Endothelial cell of umbilical vein (primary cell): ENCODE measurements around the gene WHRN. TPM values are rescaled to one million over a fixed set of nuclear protein-coding genes. Genes with fewer than 3 reads are reported as not detected.

ENCODE experiments used
- BruUV-seq: library from RNA; stranded (reverse); fragments of 400-500 nt; replicated peaks from 2 replicates; lab custom pipeline; 2021; lab: Mats Ljungman, UMichigan
- CTCF ChIA-PET: fragments of 300-600, 350-600 bp; sonication (Branson Sonifier 250); formaldehyde crosslinking; loops from one replicate; lab custom pipeline; 2021; ENCODE audit warnings: antibody characterized with exemption, inconsistent platforms; lab: Charles Lee
- POLR2A ChIA-PET: fragments of 300-600, 350-600 bp; sonication (Branson Sonifier 250); formaldehyde crosslinking; loops from one replicate; lab custom pipeline; 2021; ENCODE audit warnings: antibody characterized with exemption, inconsistent platforms; lab: Charles Lee
- DNase-seq: peaks from one replicate; pipeline ENCODE4 v3.0.0-alpha.2; 2011; ENCODE audit warnings: low read depth, low spot score
- FAIRE-seq: peaks from 2 replicates; lab custom pipeline; 2011; peaks lifted over from hg19 to GRCh38; lab: Jason Lieb, UNC
- H2AFZ ChIP-seq: 2 replicates; pipeline ENCODE4 v1.6.0; 2012; ENCODE audit warnings: low read depth, low read length, control low read depth, inconsistent platforms
- H3K27ac ChIP-seq: 2 replicates; pipeline ENCODE4 v1.5.1; 2011; ENCODE audit warnings: low read depth, mild to moderate bottlenecking, control low read depth, low read length, moderate library complexity; ENCODE audit not compliant: insufficient read depth
- H3K27me3 ChIP-seq, 2 experiments: 2 replicates each; pipeline versions ENCODE4 v1.6.0 to v1.6.1; 2011; ENCODE audit warnings: low read length in 2 of 2, mixed read lengths in 1 of 2; ENCODE audit not compliant: control insufficient read depth in 2 of 2, insufficient read depth in 2 of 2
- H3K36me3 ChIP-seq, 2 experiments: 2 replicates in 1 of 2; 3 replicates in 1 of 2; pipeline ENCODE4 v1.5.1; 2011; ENCODE audit warnings: low read length in 2 of 2, mild to moderate bottlenecking in 1 of 2, moderate library complexity in 1 of 2; ENCODE audit not compliant: control insufficient read depth in 2 of 2, insufficient read depth in 2 of 2; ENCODE audit errors: extremely low read depth in 1 of 2
- H3K4me1 ChIP-seq: 3 replicates; pipeline ENCODE4 v1.5.1; 2011; ENCODE audit warnings: mild to moderate bottlenecking, low read length; ENCODE audit not compliant: control insufficient read depth, insufficient read depth; ENCODE audit errors: extremely low read depth
- H3K4me2 ChIP-seq: 2 replicates; pipeline ENCODE4 v1.6.1; 2011; ENCODE audit warnings: low read length, control low read depth, mixed read lengths; ENCODE audit not compliant: insufficient read depth
- H3K4me3 ChIP-seq, 3 experiments: fragments of 200-600 bp in 1 of 3; sonication (generic), shearing (Covaris generic) in 1 of 3; replicated peaks in 1 of 3; 2 replicates each; pipeline ENCODE4 v1.5.1; 2011 to 2016; ENCODE audit warnings: control low read depth in 3 of 3, low read length in 3 of 3, mild to moderate bottlenecking in 2 of 3, inconsistent platforms in 1 of 3, low read depth in 1 of 3, moderate library complexity in 1 of 3; ENCODE audit not compliant: insufficient read depth in 1 of 3
- H3K79me2 ChIP-seq: 2 replicates; pipeline ENCODE4 v1.6.0; 2012; ENCODE audit warnings: low read length, inconsistent platforms; ENCODE audit not compliant: control insufficient read depth, insufficient read depth
- H3K9ac ChIP-seq: replicated peaks from 2 replicates; pipeline ENCODE3; 2011; ENCODE audit warnings: low read length, control low read depth; ENCODE audit not compliant: insufficient read depth; ENCODE audit errors: extremely low read depth
- H3K9me1 ChIP-seq: replicated peaks from 3 replicates; pipeline ENCODE4 v1.6.0; 2011; ENCODE audit warnings: mild to moderate bottlenecking, low read length; ENCODE audit not compliant: control insufficient read depth, insufficient read depth; ENCODE audit errors: extremely low read depth
- H3K9me3 ChIP-seq: replicated peaks from 2 replicates; pipeline ENCODE4 v1.5.1; 2012; ENCODE audit warnings: low read length, inconsistent platforms; ENCODE audit not compliant: control insufficient read depth, insufficient read depth
- H4K20me1 ChIP-seq: replicated peaks from 2 replicates; pipeline ENCODE3; 2011; ENCODE audit warnings: mild to moderate bottlenecking, low read length; ENCODE audit not compliant: control insufficient read depth, insufficient read depth; ENCODE audit errors: extremely low read depth
- EZH2 ChIP-seq: IDR thresholded peaks from 2 replicates; pipeline ENCODE4 v1.6.1; 2012; ENCODE audit warnings: borderline replicate concordance, low read depth, mild to moderate bottlenecking, moderate library complexity, low read length, inconsistent platforms; ENCODE audit not compliant: severe bottlenecking
- FOS ChIP-seq: IDR thresholded peaks from 2 replicates; pipeline ENCODE4 v1.6.1; 2011; ENCODE audit warnings: mild to moderate bottlenecking, low read length, moderate library complexity, borderline replicate concordance; ENCODE audit not compliant: insufficient read depth
- GATA2 ChIP-seq: IDR thresholded peaks from 2 replicates; pipeline ENCODE4 v1.7.0; 2011; ENCODE audit warnings: low read depth, mild to moderate bottlenecking, moderate library complexity, mixed read lengths, low read length; ENCODE audit not compliant: insufficient read length, insufficient read depth
- JUN ChIP-seq: IDR thresholded peaks from 2 replicates; pipeline ENCODE4 v1.6.1; 2011; ENCODE audit warnings: borderline replicate concordance, low read depth; ENCODE audit not compliant: insufficient read length, insufficient read depth
- MYC ChIP-seq: IDR thresholded peaks from one replicate; pipeline ENCODE4 v1.6.1; 2011; ENCODE audit warnings: mild to moderate bottlenecking, low read depth, low read length
- POLR2A ChIP-seq: IDR thresholded peaks from 2 replicates; pipeline ENCODE4 v1.6.1; 2012; ENCODE audit warnings: low read depth, mild to moderate bottlenecking, control low read depth, low read length
- POLR2AphosphoS5 ChIP-seq: IDR thresholded peaks from 2 replicates; pipeline ENCODE4 v1.6.1; 2012; ENCODE audit warnings: low read depth, mild to moderate bottlenecking, control low read depth, low read length, moderate library complexity; ENCODE audit not compliant: insufficient read depth
- dilution Hi-C: fragments of 300-500 bp; cut with MboI; formaldehyde crosslinking; loops from one replicate; pipeline ENCODE4 v1.15.0; 2019; ENCODE audit warnings: low sequenced_read_pairs; ENCODE audit not compliant: extremely low pct_ligation_motif_present
- intact Hi-C: fragments of 100-400 bp; cut with micrococcal nuclease; formaldehyde crosslinking; loops from one replicate; pipeline ENCODE4 v1.10.0; 2022
- polyA plus RNA-seq, 4 experiments: library from polyadenylated mRNA; depleted of rRNA in 3 of 4; stranded (reverse) in 3 of 4; unstranded in 1 of 4; fragments of >200 nt; gene quantifications; 2 replicates each; pipeline versions ENCODE4 v1.2.1 to v1.2.3, GENCODE V29; 2011 to 2012; ENCODE audit warnings: missing spikeins in 1 of 4
- total RNA-seq: library from RNA; stranded (reverse); gene quantifications from 2 replicates; pipeline ENCODE4 v1.2.3, GENCODE V29; 2021
- TF ChIP-seq, protein P1 (sequence below), 2 donors: IDR thresholded peaks; 1 replicate in 1 of 2; 2 replicates in 1 of 2; pipeline ENCODE4 v1.5.1; 2011; ENCODE audit warnings: low read length in 2 of 2, mild to moderate bottlenecking in 2 of 2, moderate library complexity in 2 of 2, control low read depth in 1 of 2, inconsistent platforms in 1 of 2, low read depth in 1 of 2; ENCODE audit not compliant: insufficient read depth in 1 of 2; ENCODE audit errors: extremely low read depth in 1 of 2
- TF ChIP-seq, protein P2 (sequence below): IDR thresholded peaks from 2 replicates; pipeline ENCODE4 v1.6.1; 2011; ENCODE audit not compliant: insufficient read depth, insufficient read length

Gene WHRN
- total and polyA plus RNA-seq, 2 donors (not counting 3 experiments of a cell fraction or from before 2014, with no cell fraction given), result 0.35 to 0.69 TPM

- FAIRE-seq, result no peak
- ChIA-PET POLR2A (no interaction called here), CTCF (no interaction called here)
- no peaks in the 10 kb centered on the region for H3K79me2 ChIP-seq
- H3K4me2 ChIP-seq, result no peak overlapping the region
- no peak overlapping the region for H3K4me3 ChIP-seq
- H3K9me1 ChIP-seq, result no peaks in the 10 kb centered on the region
- no peaks in the 10 kb centered on the region for H3K27me3 ChIP-seq
- dilution Hi-C loops (no loop called here), intact Hi-C loops (no loop called here)
- H3K36me3 ChIP-seq, result peaks cover 6 to 39% of the 10 kb centered on the region in 2 experiments
- no peak overlapping the region for H3K9ac ChIP-seq
- no peak for DNase-seq
- H4K20me1 ChIP-seq, result no peaks in the 10 kb centered on the region
- no TSS peak for BruUV-seq
- no peak overlapping the region for H2AFZ ChIP-seq
- no peaks in the 10 kb centered on the region for H3K9me3 ChIP-seq
- TF ChIP-seq, protein P1, sequence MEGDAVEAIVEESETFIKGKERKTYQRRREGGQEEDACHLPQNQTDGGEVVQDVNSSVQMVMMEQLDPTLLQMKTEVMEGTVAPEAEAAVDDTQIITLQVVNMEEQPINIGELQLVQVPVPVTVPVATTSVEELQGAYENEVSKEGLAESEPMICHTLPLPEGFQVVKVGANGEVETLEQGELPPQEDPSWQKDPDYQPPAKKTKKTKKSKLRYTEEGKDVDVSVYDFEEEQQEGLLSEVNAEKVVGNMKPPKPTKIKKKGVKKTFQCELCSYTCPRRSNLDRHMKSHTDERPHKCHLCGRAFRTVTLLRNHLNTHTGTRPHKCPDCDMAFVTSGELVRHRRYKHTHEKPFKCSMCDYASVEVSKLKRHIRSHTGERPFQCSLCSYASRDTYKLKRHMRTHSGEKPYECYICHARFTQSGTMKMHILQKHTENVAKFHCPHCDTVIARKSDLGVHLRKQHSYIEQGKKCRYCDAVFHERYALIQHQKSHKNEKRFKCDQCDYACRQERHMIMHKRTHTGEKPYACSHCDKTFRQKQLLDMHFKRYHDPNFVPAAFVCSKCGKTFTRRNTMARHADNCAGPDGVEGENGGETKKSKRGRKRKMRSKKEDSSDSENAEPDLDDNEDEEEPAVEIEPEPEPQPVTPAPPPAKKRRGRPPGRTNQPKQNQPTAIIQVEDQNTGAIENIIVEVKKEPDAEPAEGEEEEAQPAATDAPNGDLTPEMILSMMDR (IDR thresholded peaks at IDR 0.05; ENCODE audit: extremely low read depth in 1 of 2, insufficient read depth in 1 of 2, low read depth in 1 of 2, low read length in 2 of 2), result no peak
- TF ChIP-seq MYC (no peak), GATA2 (no peak), EZH2 (no peak), FOS (no peak), POLR2A (no peak), JUN (no peak), POLR2AphosphoS5 (no peak)
- TF ChIP-seq, protein P2, sequence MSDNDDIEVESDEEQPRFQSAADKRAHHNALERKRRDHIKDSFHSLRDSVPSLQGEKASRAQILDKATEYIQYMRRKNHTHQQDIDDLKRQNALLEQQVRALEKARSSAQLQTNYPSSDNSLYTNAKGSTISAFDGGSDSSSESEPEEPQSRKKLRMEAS, result no peak
- H3K27ac ChIP-seq, result no peak overlapping the region
- H3K4me1 ChIP-seq, result no peaks in the 10 kb centered on the region
Observed at GRCh38 chr9:114356792-114357191, 148.5 kb downstream of the WHRN start.
